OCI-LY7 (cell line): Measurements from ENCODE around the gene CBFB. TPM values are rescaled to one million over a fixed set of nuclear protein-coding genes. Genes with fewer than 3 reads are reported as not detected.
A peak's percentile ranks its signal among the peaks of the same experiment; 100 is the strongest.

Experiments
- Bru-seq: library from RNA; stranded (reverse); fragments of 400-500 nt; gene quantifications from one replicate; lab custom pipeline; 2021; lab: Mats Ljungman, UMichigan
- BruChase-seq, 2 experiments: library from RNA; stranded (reverse); fragments of 400-500 nt; gene quantifications; one replicate each; lab custom pipeline; 2021; lab: Mats Ljungman, UMichigan
- BruUV-seq: library from RNA; stranded (reverse); fragments of 400-500 nt; replicated peaks from 2 replicates; lab custom pipeline; 2021; lab: Mats Ljungman, UMichigan
- CTCF ChIA-PET: fragments of 300-600 bp; sonication (Branson Sonifier 250); formaldehyde crosslinking; loops from one replicate; lab custom pipeline; 2022; ENCODE audit warnings: antibody characterized with exemption; ENCODE audit not compliant: unreplicated experiment; lab: Charles Lee
- POLR2A ChIA-PET: fragments of 300-600 bp; sonication (Branson Sonifier 250); formaldehyde crosslinking; loops from one replicate; lab custom pipeline; 2022; ENCODE audit warnings: antibody characterized with exemption; lab: Charles Lee
- DNase-seq: peaks from one replicate; pipeline ENCODE4 v3.0.0-alpha.2; 2015; ENCODE audit warnings: low spot score
- H2AFZ ChIP-seq: fragments of 200-600 bp; sonication (generic), shearing (Covaris generic); 2 replicates; pipeline ENCODE4 v1.6.1; 2014; ENCODE audit warnings: mild to moderate bottlenecking, antibody characterized with exemption, low read length, moderate library complexity
- H3K27ac ChIP-seq: fragments of 200-600 bp; sonication (generic); 2 replicates; pipeline ENCODE4 v1.5.1; 2014; ENCODE audit warnings: mixed run types, low read depth, mild to moderate bottlenecking, moderate library complexity, low read length, inconsistent platforms; ENCODE audit not compliant: poor library complexity, severe bottlenecking
- H3K36me3 ChIP-seq: fragments of 200-600 bp; sonication (generic); 2 replicates; pipeline ENCODE4 v1.6.1; 2014; ENCODE audit warnings: mild to moderate bottlenecking, antibody characterized with exemption, low read length, moderate library complexity, mixed read lengths; ENCODE audit not compliant: insufficient read depth
- H3K4me1 ChIP-seq: fragments of 200-600 bp; sonication (generic); 2 replicates; pipeline ENCODE4 v1.5.1; 2014; ENCODE audit warnings: mild to moderate bottlenecking, low read length; ENCODE audit not compliant: insufficient read depth, poor library complexity, severe bottlenecking
- H3K4me2 ChIP-seq: fragments of 200-600 bp; sonication (generic); 2 replicates; pipeline ENCODE4 v1.6.1; 2014; ENCODE audit warnings: mild to moderate bottlenecking, low read length
- H3K4me3 ChIP-seq: fragments of 200-600 bp; sonication (generic); 2 replicates; pipeline ENCODE4 v1.5.1; 2014; ENCODE audit warnings: mild to moderate bottlenecking, low read depth, low read length; ENCODE audit not compliant: poor library complexity, severe bottlenecking
- H3K79me2 ChIP-seq: fragments of 200-600 bp; sonication (generic); 2 replicates; pipeline ENCODE4 v1.6.1; 2016; ENCODE audit warnings: low read depth, mild to moderate bottlenecking, low read length, moderate library complexity, mixed read lengths; ENCODE audit not compliant: insufficient read depth
- H3K9me2 ChIP-seq: fragments of 200-600 bp; sonication (generic); 2 replicates; pipeline ENCODE4 v1.6.1; 2016; ENCODE audit warnings: mild to moderate bottlenecking, low read length, mixed read lengths; ENCODE audit not compliant: insufficient read depth
- H3K9me3 ChIP-seq: fragments of 200-600 bp; sonication (generic); 2 replicates; pipeline ENCODE4 v1.6.1; 2014; ENCODE audit warnings: mild to moderate bottlenecking, mixed run types, low read length, mixed read lengths
- H4K20me1 ChIP-seq: fragments of 200-600 bp; sonication (generic); 2 replicates; pipeline ENCODE4 v1.6.1; 2014; ENCODE audit warnings: mild to moderate bottlenecking, antibody characterized with exemption, low read length, moderate library complexity, mixed read lengths; ENCODE audit not compliant: insufficient read depth
- CTCF ChIP-seq: fragments of 200-600 bp; sonication (generic); conservative IDR thresholded peaks from 2 replicates; pipeline ENCODE4 v1.5.1; 2014; ENCODE audit warnings: mild to moderate bottlenecking, antibody characterized with exemption, low read length, moderate library complexity, mixed read lengths
- EZH2phosphoT487 ChIP-seq: fragments of 200-600 bp; sonication (generic); IDR thresholded peaks from 2 replicates; pipeline ENCODE4 v1.6.1; 2018; ENCODE audit warnings: low read depth, borderline replicate concordance, mild to moderate bottlenecking, mixed run types, antibody characterized with exemption, low read length, moderate library complexity, mixed read lengths
- intact Hi-C: fragments of 100-400 bp; cut with micrococcal nuclease; formaldehyde crosslinking; loops from one replicate; pipeline ENCODE4 v1.10.0; 2022; ENCODE audit not compliant: unreplicated experiment
- long read RNA-seq: library from polyadenylated mRNA; stranded (forward); transcript quantifications from one replicate; pipeline ENCODE4 v2.0.0, GENCODE V29; 2022
- total RNA-seq, 2 experiments: library from RNA; depleted of rRNA in 1 of 2; stranded (reverse); fragments of >200 nt in 1 of 2; shearing (Covaris generic) in 1 of 2; gene quantifications; 2 replicates each; pipeline ENCODE4 v1.2.3, GENCODE V29; 2014 to 2022

CBFB gene
- 93.5 and 187 TPM in 2 replicates for total RNA-seq (2014; rRNA removed; shearing (Covaris generic))
- 151 and 154 TPM in 2 replicates for total RNA-seq (2022)
- percentile 86 among the genes with signal in this experiment for Bru-seq, nascent RNA
- percentile 94 among the genes with signal in this experiment for BruChase-seq, experiment 1, labeled RNA remaining after a 6-hour chase
- percentile 89 among the genes with signal in this experiment for BruChase-seq, experiment 2, labeled RNA remaining after a 2-hour chase
- long read RNA-seq, transcript CBFB-202 (6 exons, 2,971 nt), result minor isoform, 151 of 522 reads
- long read RNA-seq, transcript CBFB-201 (6 exons, 3,136 nt), result major isoform, 278 of 522 reads
- long read RNA-seq, partial matches to known transcripts, result 7 of 522 reads
- long read RNA-seq, other reads (novel, unspliced or antisense), result 85 of 522 reads

DNA sequence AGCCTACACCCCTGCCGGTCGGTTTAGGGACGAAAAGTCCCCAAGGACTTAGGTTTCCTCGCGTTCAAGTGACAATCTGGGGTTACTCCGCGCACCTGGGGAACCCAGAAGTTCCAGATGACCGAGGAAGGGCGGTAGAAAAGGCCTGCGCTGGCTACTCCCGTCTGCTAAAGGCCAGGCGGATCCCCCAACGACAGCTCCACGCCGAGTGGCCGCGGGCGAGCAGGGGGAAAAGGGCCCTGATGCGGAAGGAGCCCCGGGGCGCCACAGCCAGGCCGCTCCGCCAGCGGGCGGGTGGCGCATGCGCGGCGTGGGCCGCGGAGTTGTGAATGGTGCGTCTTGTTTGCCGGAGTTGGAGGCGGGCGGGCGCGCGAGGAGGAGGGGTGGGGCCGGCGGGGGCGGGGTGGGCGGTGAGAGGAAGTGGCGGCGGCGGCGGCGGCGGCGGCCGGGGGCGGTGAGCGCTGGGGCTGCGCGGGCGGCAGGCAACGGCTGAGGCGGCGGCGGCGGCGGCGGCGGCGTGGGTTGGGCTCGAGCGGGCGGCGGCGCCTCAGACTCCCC is at the start of gene CBFB:
Gene CBFB, plus strand, starts transcription at position 454 of the 558 bp plus-strand sequence. CDS start 259 bp downstream, outside the sequence.
- peaks cover 38% of the 10 kb centered on the region for H3K36me3 ChIP-seq
- DNase-seq, result peak; percentile 94
- no peaks in the 10 kb centered on the region for H3K9me2 ChIP-seq
- no peaks in the 10 kb centered on the region for H3K9me3 ChIP-seq
- ChIA-PET POLR2A (interaction anchor here (0.5 to 1.8 kb wide), 7 partner anchors 9 to 337 kb away, joined by 3 to 17 read pairs (median 4); partner anchors contain the start of gene CES3), CTCF (interaction anchor here (0.8 kb wide), 1 partner anchor 11 kb away, joined by 3 read pairs; no protein-coding TSS in a partner anchor)
- TF ChIP-seq CTCF (peak; percentile 53), EZH2phosphoT487 (no peak)
- peak within 1 kb of the TSS; percentile 90 for H3K4me3 ChIP-seq
- intact Hi-C loops, result no loop called here
- no TSS peak for BruUV-seq
- H3K4me1 ChIP-seq, result peaks cover 33% of the 10 kb centered on the region
- peaks cover 14% of the 10 kb centered on the region; the same call in 1 of the 2 replicates for H4K20me1 ChIP-seq
- peak within 1 kb of the TSS; percentile 70 for H3K27ac ChIP-seq
- H3K79me2 ChIP-seq, result peaks cover 38% of the 10 kb centered on the region; the same call in 1 of the 2 replicates
- H3K4me2 ChIP-seq, result peak within 1 kb of the TSS; percentile 95
- peak within 1 kb of the TSS; percentile 92 for H2AFZ ChIP-seq

DNA sequence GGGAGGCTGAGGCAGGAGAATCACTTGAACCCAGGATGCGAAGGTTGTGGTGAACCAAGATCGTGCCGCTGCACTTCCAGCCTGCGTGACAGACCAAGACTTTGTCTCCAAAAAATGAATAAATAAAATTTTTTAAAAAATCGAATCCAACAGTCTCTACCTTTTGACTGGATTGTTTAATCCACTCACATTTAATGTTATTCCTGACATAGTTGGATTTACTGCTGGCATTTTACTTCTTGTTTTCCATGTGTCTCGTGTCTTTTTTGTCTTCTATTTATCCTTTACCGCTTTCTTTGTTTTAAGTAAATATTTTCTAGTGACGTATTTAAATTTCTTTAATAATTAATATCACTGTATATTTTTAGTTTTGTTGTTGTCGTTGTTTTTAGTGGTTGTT is 45.9 kb upstream of the CBFB start:
- POLR2A ChIA-PET, result interaction anchor here (0.6 kb wide), 2 partner anchors 16 to 25 kb away, joined by 3 read pairs; no protein-coding TSS in a partner anchor
- BruUV-seq, result no TSS peak
- no peak overlapping the region for H2AFZ ChIP-seq

More for the DNA sequence above, 45.9 kb upstream of the CBFB start:
- intact Hi-C loops, result no loop called here
- Histone ChIP-seq H3K4me2 (no peak overlapping the region), H4K20me1 (no peaks in the 10 kb centered on the region), H3K79me2 (no peaks in the 10 kb centered on the region), H3K36me3 (no peaks in the 10 kb centered on the region), H3K9me3 (no peaks in the 10 kb centered on the region), H3K9me2 (no peaks in the 10 kb centered on the region), H3K4me1 (no peaks in the 10 kb centered on the region), H3K27ac (no peak overlapping the region), H3K4me3 (no peak overlapping the region)
- CTCF ChIA-PET, result no interaction called here
- no peak for DNase-seq
- TF ChIP-seq EZH2phosphoT487 (no peak), CTCF (no peak)
